HUDEP-2 (cell line): ENCODE measurements around the gene CRIP3.
"Not testable (repeated sequence)": the region's sequence is repeated elsewhere in the genome, so short reads cannot be mapped to it uniquely, and the experiment has no call there.

Source experiments
- DNase-seq, 76 experiments: peaks; one replicate each; lab custom pipeline; 2025; ENCODE audit not compliant: unreplicated experiment in 76 of 76; lab: John Stamatoyannopoulos, UW

Gene CRIP3

GRCh38 chr6:43308101-43308989 is at the start of gene CRIP3:
CRIP3 (minus strand) TSS chr6:43308826; CDS start chr6:43308792, 34 bp downstream.
- peak in 33 of 76 experiments; percentile 15 to 61 (median 33) for DNase-seq

GRCh38 chr6:43355862-43356590 is 47.4 kb upstream of the CRIP3 start:
- peak in 7 of 76 experiments; percentile 14 to 27 (median 19) for DNase-seq

- DNase-seq: not testable (repeated sequence)
Observed at GRCh38 chr6:43351951-43352350, 43.3 kb upstream of the CRIP3 start.

GRCh38 chr6:43347444-43347843 is 38.8 kb upstream of the CRIP3 start:
- no peak for DNase-seq

- DNase-seq: no peak
Observed at GRCh38 chr6:43347021-43347420, 38.4 kb upstream of the CRIP3 start.

- DNase-seq: not testable (repeated sequence)
Observed at GRCh38 chr6:43346243-43346642, 37.6 kb upstream of the CRIP3 start.

GRCh38 chr6:43339168-43339567 is 30.5 kb upstream of the CRIP3 start:
- DNase-seq: no peak

- DNase-seq: no peak
Observed at GRCh38 chr6:43338243-43338642, 29.6 kb upstream of the CRIP3 start.

GRCh38 chr6:43336382-43336781 is 27.8 kb upstream of the CRIP3 start:
- DNase-seq: no peak

GRCh38 chr6:43335469-43335868 is 26.8 kb upstream of the CRIP3 start:
- no peak for DNase-seq

GRCh38 chr6:43334466-43335095 is 26.0 kb upstream of the CRIP3 start:
- peak in 21 of 76 experiments; percentile 5 to 56 (median 36) for DNase-seq

GRCh38 chr6:43331891-43332290 is 23.3 kb upstream of the CRIP3 start:
- no peak for DNase-seq

GRCh38 chr6:43331470-43331869 is 22.8 kb upstream of the CRIP3 start:
- DNase-seq: no peak

- peak in 2 of 76 experiments; percentile 19 to 23 for DNase-seq
Observed at GRCh38 chr6:43328528-43328927, 19.9 kb upstream of the CRIP3 start.

- DNase-seq: no peak
Observed at GRCh38 chr6:43325876-43326275, 17.2 kb upstream of the CRIP3 start.

GRCh38 chr6:43318011-43318410 is 9.4 kb upstream of the CRIP3 start:
- DNase-seq: no peak

- no peak for DNase-seq
Observed at GRCh38 chr6:43313813-43314212, 5.2 kb upstream of the CRIP3 start.

GRCh38 chr6:43311666-43312065 is 3.0 kb upstream of the CRIP3 start:
- DNase-seq: no peak

- DNase-seq: peak in 1 of 76 experiments; percentile 17
Observed at GRCh38 chr6:43310624-43311023, 2.0 kb upstream of the CRIP3 start.

GRCh38 chr6:43310134-43310533 is 1.5 kb upstream of the CRIP3 start:
- DNase-seq: no peak

GRCh38 chr6:43308990-43309477 is 408 bp upstream of the CRIP3 start:
- DNase-seq: no peak
